Measurements from ENCODE around the gene PRAMEF7.
"Not testable (repeated sequence)": the region's sequence is repeated elsewhere in the genome, so short reads cannot be mapped to it uniquely, and the experiment has no call there.

The PRAMEF7 gene

GRCh38 chr1:12916310-12916709, at the start of gene PRAMEF7:
Gene PRAMEF7, plus strand, starts transcription at chr1:12916610. Its CDS starts 1,083 bp downstream, at chr1:12917693.
- not testable (repeated sequence) for DNase-seq (ENCODE audit: extremely low read depth, insufficient read length); H3K4me3 ChIP-seq (replicated peaks; ENCODE audit: low read depth, low read length); H3K36me3 ChIP-seq (ENCODE audit: control insufficient read depth, insufficient read depth, low read length); H3K27me3 ChIP-seq (replicated peaks; ENCODE audit: control insufficient read depth, insufficient read depth, low read length)

GRCh38 chr1:12878453-12878852, 38.0 kb upstream of the PRAMEF7 start:
- not testable (repeated sequence) for H3K27me3 ChIP-seq (replicated peaks; ENCODE audit: control insufficient read depth, insufficient read depth, low read length); H3K4me3 ChIP-seq (replicated peaks; ENCODE audit: low read depth, low read length); DNase-seq (ENCODE audit: extremely low read depth, insufficient read length); H3K36me3 ChIP-seq (ENCODE audit: control insufficient read depth, insufficient read depth, low read length)

GRCh38 chr1:12886101-12886500, 30.3 kb upstream of the PRAMEF7 start, which contains the start of gene PRAMEF4:
Gene PRAMEF4, minus strand, starts transcription at chr1:12886201. Its CDS starts 2,807 bp downstream, at chr1:12883394.
- not testable (repeated sequence) for DNase-seq (ENCODE audit: extremely low read depth, insufficient read length); H3K27me3 ChIP-seq (replicated peaks; ENCODE audit: control insufficient read depth, insufficient read depth, low read length); H3K4me3 ChIP-seq (replicated peaks; ENCODE audit: low read depth, low read length); H3K36me3 ChIP-seq (ENCODE audit: control insufficient read depth, insufficient read depth, low read length)

GRCh38 chr1:12898170-12898569, 18.2 kb upstream of the PRAMEF7 start, which contains the start of gene PRAMEF10:
Gene PRAMEF10, minus strand, starts transcription at chr1:12898270. Its CDS starts 2,423 bp downstream, at chr1:12895847.
- H3K27me3 ChIP-seq (replicated peaks; ENCODE audit: control insufficient read depth, insufficient read depth, low read length); H3K4me3 ChIP-seq (replicated peaks; ENCODE audit: low read depth, low read length); H3K36me3 ChIP-seq (ENCODE audit: control insufficient read depth, insufficient read depth, low read length): not testable (repeated sequence)

GRCh38 chr1:12899186-12899585, 17.2 kb upstream of the PRAMEF7 start:
- not testable (repeated sequence) for H3K4me3 ChIP-seq (replicated peaks; ENCODE audit: low read depth, low read length); H3K36me3 ChIP-seq (ENCODE audit: control insufficient read depth, insufficient read depth, low read length); DNase-seq (ENCODE audit: extremely low read depth, insufficient read length); H3K27me3 ChIP-seq (replicated peaks; ENCODE audit: control insufficient read depth, insufficient read depth, low read length)

More at GRCh38 chr1:12898170-12898569, 18.2 kb upstream of the PRAMEF7 start, which contains the start of gene PRAMEF10:
- not testable (repeated sequence) for DNase-seq (ENCODE audit: extremely low read depth, insufficient read length)

- not testable (repeated sequence) for H3K27me3 ChIP-seq (replicated peaks; ENCODE audit: control insufficient read depth, insufficient read depth, low read length); H3K4me3 ChIP-seq (replicated peaks; ENCODE audit: low read depth, low read length); DNase-seq (ENCODE audit: extremely low read depth, insufficient read length); H3K36me3 ChIP-seq (ENCODE audit: control insufficient read depth, insufficient read depth, low read length)
Measured at GRCh38 chr1:12903793-12904572, 12.4 kb upstream of the PRAMEF7 start.

- H3K36me3 ChIP-seq (ENCODE audit: control insufficient read depth, insufficient read depth, low read length), result not testable (repeated sequence)
Measured at GRCh38 chr1:12921749-12922148, 5.3 kb downstream of the PRAMEF7 start.

GRCh38 chr1:12924368-12924767, 8.0 kb downstream of the PRAMEF7 start:
- DNase-seq (ENCODE audit: extremely low read depth, insufficient read length); H3K27me3 ChIP-seq (replicated peaks; ENCODE audit: control insufficient read depth, insufficient read depth, low read length); H3K4me3 ChIP-seq (replicated peaks; ENCODE audit: low read depth, low read length); H3K36me3 ChIP-seq (ENCODE audit: control insufficient read depth, insufficient read depth, low read length): not testable (repeated sequence)

More at GRCh38 chr1:12921749-12922148, 5.3 kb downstream of the PRAMEF7 start:
- not testable (repeated sequence) for H3K27me3 ChIP-seq (replicated peaks; ENCODE audit: control insufficient read depth, insufficient read depth, low read length); H3K4me3 ChIP-seq (replicated peaks; ENCODE audit: low read depth, low read length); DNase-seq (ENCODE audit: extremely low read depth, insufficient read length)

- not testable (repeated sequence) for DNase-seq (ENCODE audit: extremely low read depth, insufficient read length); H3K36me3 ChIP-seq (ENCODE audit: control insufficient read depth, insufficient read depth, low read length); H3K27me3 ChIP-seq (replicated peaks; ENCODE audit: control insufficient read depth, insufficient read depth, low read length); H3K4me3 ChIP-seq (replicated peaks; ENCODE audit: low read depth, low read length)
Measured at GRCh38 chr1:12947480-12947879, 31.1 kb downstream of the PRAMEF7 start, which contains the start of gene PRAMEF6. Gene PRAMEF6, minus strand, starts transcription at chr1:12947580. Its CDS starts 5,062 bp downstream, at chr1:12942518.

Data from GM06990 (cell line).